HG03196 (cell line): ENCODE measurements around the gene CHCT1.
"Not testable (repeated sequence)": the region's sequence is repeated elsewhere in the genome, so short reads cannot be mapped to it uniquely, and the experiment has no call there.

Experiments
- ATAC-seq: cut with Tn5 transposase; IDR thresholded peaks from one replicate; pipeline ENCODE4 v1.9.1; 2021; ENCODE audit not compliant: unreplicated experiment

The CHCT1 gene

GRCh38 chr17:60422162-60422665 is at the start of gene CHCT1:
CHCT1 (plus strand) TSS chr17:60422489; CDS start chr17:60422593, 104 bp downstream.
- ATAC-seq: no peak

GRCh38 chr17:60372790-60373483 is 49.4 kb upstream of the CHCT1 start:
- ATAC-seq: no peak

- not testable (repeated sequence) for ATAC-seq
These were observed 44.1 kb upstream of the CHCT1 start for GRCh38 chr17:60378187-60378586.

DNA sequence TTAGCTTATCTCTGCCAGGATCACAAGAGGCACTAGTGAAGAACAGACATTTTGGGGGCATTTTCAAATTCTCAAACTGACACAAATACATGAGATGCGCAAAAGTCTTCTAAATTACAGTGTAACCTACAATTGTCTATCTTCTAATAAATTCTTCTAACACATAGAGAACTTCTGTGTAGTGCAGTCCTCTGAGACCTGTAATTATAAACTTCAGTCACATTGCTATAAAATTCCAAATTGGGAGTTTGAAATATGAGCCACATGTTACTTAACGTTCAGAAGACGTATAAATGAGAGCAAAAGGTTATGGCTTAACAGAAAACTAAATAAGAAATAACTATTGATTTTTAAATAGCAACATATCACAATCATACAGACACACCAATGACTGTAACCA is 42.8 kb upstream of the CHCT1 start:
- not testable (repeated sequence) for ATAC-seq

- no peak for ATAC-seq
These were observed 40.3 kb upstream of the CHCT1 start for GRCh38 chr17:60381958-60382357.

GRCh38 chr17:60383379-60383778 is 38.9 kb upstream of the CHCT1 start:
- ATAC-seq: no peak

DNA sequence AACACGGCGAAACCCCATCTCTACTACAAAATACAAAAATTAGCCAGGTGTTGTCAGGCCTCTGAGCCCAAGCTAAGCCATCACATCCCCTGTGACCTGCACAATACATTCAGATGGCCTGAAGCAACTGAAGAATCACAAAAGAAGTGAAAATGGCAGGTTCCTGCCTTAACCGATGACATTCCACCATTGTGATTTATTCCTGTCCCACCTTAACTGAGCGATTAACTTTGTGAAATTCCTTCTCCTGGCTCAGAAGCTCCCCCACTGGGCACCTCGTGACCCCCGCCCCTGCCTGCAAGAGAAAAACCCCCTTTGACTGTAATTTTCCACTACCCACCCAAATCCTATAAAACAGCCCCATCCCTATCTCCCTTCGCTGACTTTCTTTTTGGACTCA is 37.4 kb upstream of the CHCT1 start:
- not testable (repeated sequence) for ATAC-seq

DNA sequence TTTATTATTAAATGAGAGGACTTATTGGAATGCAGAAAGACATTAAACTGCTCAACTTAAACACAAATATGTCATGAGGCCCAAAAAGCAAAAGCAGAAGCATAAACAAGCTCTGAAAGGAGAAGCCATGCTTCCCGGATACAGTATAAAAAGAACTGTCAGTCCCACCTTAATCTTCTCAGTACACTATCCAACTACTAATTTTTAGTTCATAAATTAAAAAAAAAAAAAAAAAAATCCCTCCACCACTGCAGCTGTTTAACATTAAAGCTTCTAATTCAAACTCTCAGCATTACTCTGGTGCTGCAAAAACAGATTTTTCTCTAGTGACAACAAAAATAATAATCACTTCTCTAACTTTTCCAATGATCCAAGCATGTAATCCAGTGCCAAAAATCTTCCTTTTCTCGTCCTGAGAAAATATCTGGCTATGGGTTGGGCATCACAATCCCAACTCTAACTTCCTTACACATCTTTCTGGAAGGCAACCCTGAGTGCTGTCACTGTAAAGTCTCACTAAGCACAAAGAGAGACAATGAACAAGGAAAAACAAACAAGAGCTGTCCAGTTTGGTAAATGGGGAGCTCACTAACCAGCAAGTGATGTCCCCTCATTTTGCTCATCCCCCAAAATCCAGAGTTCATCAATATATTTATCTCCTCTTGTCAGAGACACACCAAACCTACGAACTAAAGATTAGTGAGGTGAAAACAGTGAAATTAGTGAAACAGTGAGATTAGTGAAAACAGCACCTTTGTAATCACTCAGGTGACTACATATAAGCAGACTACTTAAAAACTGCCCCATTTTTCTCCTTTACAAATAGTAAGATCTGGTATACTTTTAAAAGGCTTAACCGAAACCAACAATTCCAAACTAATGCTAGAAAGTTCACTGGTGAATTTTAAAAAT is 35.9 kb upstream of the CHCT1 start:
- no peak for ATAC-seq

GRCh38 chr17:60387666-60388065 is 34.6 kb upstream of the CHCT1 start:
- no peak for ATAC-seq

GRCh38 chr17:60388742-60389141 is 33.5 kb upstream of the CHCT1 start:
- no peak for ATAC-seq

DNA sequence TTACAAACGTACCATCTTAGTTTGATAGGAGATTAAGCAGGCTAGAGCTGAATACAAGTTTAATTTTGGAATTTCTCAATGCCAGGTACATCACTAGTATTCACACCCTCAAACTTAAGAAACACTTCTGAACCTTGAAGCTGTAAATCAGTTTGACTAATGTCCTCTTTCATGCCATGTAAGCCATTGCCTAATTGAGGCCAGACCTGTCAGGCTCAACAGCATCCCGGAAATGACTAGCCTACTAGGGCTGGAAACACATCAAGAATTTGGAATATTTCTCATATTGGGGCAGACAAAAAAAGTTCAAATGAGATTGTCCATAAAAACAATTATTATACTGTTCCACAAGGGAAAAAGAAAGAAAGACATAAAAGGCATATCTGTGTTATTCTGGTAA is 32.1 kb upstream of the CHCT1 start:
- ATAC-seq: no peak

- no peak for ATAC-seq
These were observed 31.3 kb upstream of the CHCT1 start for GRCh38 chr17:60390925-60391470.

GRCh38 chr17:60391471-60392041 is 30.7 kb upstream of the CHCT1 start:
- ATAC-seq: peak; percentile 21

DNA sequence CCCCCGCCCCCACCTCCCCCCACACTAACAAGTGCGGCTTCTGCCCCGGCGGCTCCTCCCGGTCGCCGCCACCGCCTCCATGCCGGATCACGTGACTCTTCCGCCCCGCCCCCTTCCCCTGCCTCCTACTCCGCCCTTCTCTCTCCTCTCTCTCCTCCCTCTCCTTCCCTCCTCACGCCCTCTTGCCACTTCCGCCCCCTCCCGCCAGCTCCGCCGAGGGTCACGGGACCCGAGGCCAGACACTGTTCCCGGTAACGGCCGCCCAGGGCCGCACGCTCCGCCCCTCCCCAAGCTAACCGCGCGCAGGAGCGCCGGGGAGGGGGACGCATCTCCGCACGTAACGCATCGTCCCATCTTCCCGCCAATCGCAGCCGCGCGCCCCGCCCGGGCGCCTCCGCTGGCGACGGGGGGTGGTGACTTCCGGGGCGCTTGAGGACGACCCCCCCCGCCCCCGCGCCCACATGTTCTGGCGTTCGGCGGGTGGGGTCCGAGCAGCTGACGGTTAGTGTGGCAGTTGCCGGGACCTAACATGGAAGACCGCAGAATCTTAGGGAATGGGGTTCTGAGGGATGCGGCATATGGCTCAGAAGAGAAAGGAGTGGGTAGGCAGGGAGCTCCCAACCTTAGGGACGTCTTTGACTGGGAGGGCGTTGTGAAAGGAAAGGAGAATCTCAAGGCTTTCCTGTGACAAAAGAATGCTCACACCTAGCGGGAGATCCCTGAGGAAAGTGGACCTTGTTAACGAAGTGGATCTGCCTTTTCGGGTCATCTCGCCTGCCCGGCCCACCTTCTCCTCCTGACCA is 30.0 kb upstream of the CHCT1 start, which contains the start of gene USP32:
Gene USP32 (minus strand): TSS at position 92 of the 803 bp plus-strand sequence. CDS start 194 bp downstream, outside the sequence.
- ATAC-seq: peak; percentile 79

DNA sequence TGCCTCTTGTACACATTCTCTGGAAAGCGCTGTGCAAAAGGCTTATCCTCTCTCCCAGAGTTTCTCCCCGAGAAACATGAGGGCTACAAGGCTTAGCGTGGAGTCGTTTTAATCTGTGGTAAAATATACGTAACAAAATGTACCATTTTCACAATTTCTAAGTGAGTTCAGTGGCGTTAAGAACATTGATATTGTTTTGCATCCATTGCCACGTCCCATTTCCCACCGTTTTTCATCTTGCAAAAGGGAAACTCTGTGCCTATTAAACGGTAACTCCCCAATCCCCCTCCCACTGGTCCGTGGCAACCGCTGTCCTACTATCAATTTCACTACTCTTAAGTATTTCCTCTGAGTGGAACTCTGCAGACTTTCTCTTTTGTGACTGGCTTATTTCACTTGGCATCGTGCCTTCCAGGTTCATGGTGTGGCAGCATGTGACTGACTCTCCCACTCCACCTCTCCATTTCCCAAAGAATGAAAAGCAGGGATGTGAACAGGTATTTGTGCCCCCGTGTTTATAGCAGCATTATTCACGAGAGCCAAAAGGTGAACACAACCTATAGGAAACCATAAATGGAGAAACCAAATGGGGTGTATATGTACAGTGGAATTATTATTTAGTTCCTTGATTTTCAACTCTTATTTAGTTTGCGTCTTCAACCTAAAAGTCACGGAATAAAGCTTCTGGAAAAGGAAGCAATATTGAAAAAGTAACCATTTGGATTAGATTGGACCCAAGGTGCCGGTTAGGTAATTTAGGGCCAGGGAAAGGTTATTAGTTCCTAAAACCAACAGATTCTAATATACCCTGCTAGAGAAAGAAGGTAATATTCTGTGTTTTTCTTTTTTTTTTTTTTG is 29.2 kb upstream of the CHCT1 start:
- ATAC-seq: no peak

- no peak for ATAC-seq
These were observed 28.2 kb upstream of the CHCT1 start for GRCh38 chr17:60393840-60394723.

- no peak for ATAC-seq
These were observed 26.7 kb upstream of the CHCT1 start for GRCh38 chr17:60395508-60396065.

DNA sequence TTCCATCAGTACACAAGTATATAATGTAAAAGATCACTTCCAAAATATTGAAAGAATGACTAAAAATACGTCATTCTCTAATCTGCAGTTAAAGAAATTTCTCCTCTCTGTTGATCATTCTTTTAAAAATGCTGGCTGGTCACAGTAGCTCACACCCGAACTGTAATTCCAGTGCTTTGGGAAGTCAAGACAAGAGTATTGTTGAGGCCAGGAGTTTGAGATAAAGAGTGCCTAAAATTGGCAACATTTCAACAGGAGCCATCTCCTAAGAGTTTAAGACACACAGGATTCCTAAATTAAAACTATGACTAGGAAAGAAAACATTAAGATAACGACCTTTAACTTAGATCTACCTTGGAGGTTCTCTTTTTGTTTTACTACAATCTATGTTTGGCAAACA is 25.9 kb upstream of the CHCT1 start:
- no peak for ATAC-seq
